Central memory CD8-positive, alpha-beta T cell (primary cell): ENCODE results near the gene HNRNPA0.

Experiments
- ATAC-seq: fragments of 150-1000 bp; cut with Tn5 transposase; replicated peaks from 2 replicates; pipeline ENCODE4 v1.10.0; 2022; ENCODE audit warnings: mild to moderate bottlenecking, moderate FRiP score, moderate number of reproducible peaks; ENCODE audit not compliant: poor library complexity, severe bottlenecking; ENCODE audit errors: extremely low read depth
- DNase-seq, 2 donors: peaks; one replicate each; pipeline ENCODE4 v3.0.0; 2021; ENCODE audit warnings: low spot score in 2 of 2
- H3K27ac Mint-ChIP-seq: one replicate; pipeline ENCODE4 v1.8.0; 2022; ENCODE audit warnings: low read depth, mild to moderate bottlenecking, moderate library complexity, mixed read lengths
- H3K27me3 Mint-ChIP-seq: one replicate; pipeline ENCODE4 v1.8.0; 2022; ENCODE audit warnings: mixed read lengths
- H3K36me3 Mint-ChIP-seq: one replicate; pipeline ENCODE4 v1.8.0; 2022; ENCODE audit warnings: mild to moderate bottlenecking, moderate library complexity, mixed read lengths; ENCODE audit not compliant: insufficient read depth
- H3K4me1 Mint-ChIP-seq: one replicate; pipeline ENCODE4 v1.8.0; 2022; ENCODE audit warnings: mixed read lengths
- H3K4me3 Mint-ChIP-seq: one replicate; pipeline ENCODE4 v1.8.0; 2022; ENCODE audit warnings: mild to moderate bottlenecking, moderate library complexity, mixed read lengths
- H3K9me3 Mint-ChIP-seq: one replicate; pipeline ENCODE4 v1.8.0; 2022; ENCODE audit warnings: mixed read lengths

HNRNPA0 gene

GRCh38 chr5:137731176-137731575, 23.0 kb downstream of the HNRNPA0 start:
- Mint-ChIP-seq H3K4me1 (peaks cover 5% of the 10 kb centered on the region), H3K27me3 (no peaks in the 10 kb centered on the region), H3K27ac (no peak overlapping the region), H3K9me3 (no peaks in the 10 kb centered on the region), H3K36me3 (no peaks in the 10 kb centered on the region), H3K4me3 (no peak overlapping the region)
- ATAC-seq (no peak), DNase-seq (no peak)

DNA sequence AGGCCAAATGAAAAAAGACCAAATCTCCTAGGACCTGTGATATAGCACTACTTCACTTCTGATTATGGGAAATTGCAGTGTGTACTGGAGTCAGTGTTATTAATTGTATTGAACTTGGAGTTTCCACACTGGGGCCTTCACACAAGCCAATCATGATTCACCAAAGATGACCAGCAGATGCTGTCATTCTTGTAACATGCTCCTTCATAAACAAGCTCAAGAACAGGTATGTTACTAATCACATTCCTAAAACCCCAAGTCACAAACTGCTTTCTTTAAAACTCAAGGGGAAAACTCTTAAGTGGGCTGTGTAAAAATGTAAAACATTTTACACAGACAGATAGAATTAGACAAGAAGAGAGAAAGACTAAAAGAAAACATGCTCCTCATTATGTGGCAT, 23.8 kb downstream of the HNRNPA0 start:
- no peak for ATAC-seq

GRCh38 chr5:137728048-137728447, 26.1 kb downstream of the HNRNPA0 start:
- Mint-ChIP-seq H3K27ac (no peak overlapping the region), H3K9me3 (no peaks in the 10 kb centered on the region), H3K27me3 (no peaks in the 10 kb centered on the region), H3K36me3 (no peaks in the 10 kb centered on the region), H3K4me1 (peaks cover 5% of the 10 kb centered on the region), H3K4me3 (no peak overlapping the region)
- DNase-seq (no peak), ATAC-seq (no peak)

More for the DNA sequence above, 23.8 kb downstream of the HNRNPA0 start:
- H3K4me3 Mint-ChIP-seq: no peak overlapping the region
- no peaks in the 10 kb centered on the region for H3K27me3 Mint-ChIP-seq
- H3K4me1 Mint-ChIP-seq: peaks cover 5% of the 10 kb centered on the region
- no peaks in the 10 kb centered on the region for H3K36me3 Mint-ChIP-seq
- no peak for DNase-seq
- H3K9me3 Mint-ChIP-seq: no peaks in the 10 kb centered on the region
- H3K27ac Mint-ChIP-seq: no peak overlapping the region

GRCh38 chr5:137727623-137728022, 26.5 kb downstream of the HNRNPA0 start:
- no peaks in the 10 kb centered on the region for H3K9me3 Mint-ChIP-seq
- no peak for DNase-seq
- no peak overlapping the region for H3K27ac Mint-ChIP-seq
- no peaks in the 10 kb centered on the region for H3K27me3 Mint-ChIP-seq
- peaks cover 5% of the 10 kb centered on the region for H3K4me1 Mint-ChIP-seq
- H3K36me3 Mint-ChIP-seq: no peaks in the 10 kb centered on the region
- ATAC-seq: no peak
- no peak overlapping the region for H3K4me3 Mint-ChIP-seq

- H3K27me3 Mint-ChIP-seq: no peaks in the 10 kb centered on the region
- H3K4me1 Mint-ChIP-seq: no peaks in the 10 kb centered on the region
- DNase-seq: no peak
- peaks cover 5% of the 10 kb centered on the region for H3K36me3 Mint-ChIP-seq
- H3K27ac Mint-ChIP-seq: no peak overlapping the region
- no peak for ATAC-seq
- H3K9me3 Mint-ChIP-seq: no peaks in the 10 kb centered on the region
- H3K4me3 Mint-ChIP-seq: no peak overlapping the region
These were observed 29.9 kb downstream of the HNRNPA0 start for GRCh38 chr5:137724251-137724650.

GRCh38 chr5:137718611-137719010, 35.6 kb downstream of the HNRNPA0 start:
- Mint-ChIP-seq H3K27me3 (no peaks in the 10 kb centered on the region), H3K4me1 (no peaks in the 10 kb centered on the region), H3K9me3 (no peaks in the 10 kb centered on the region), H3K36me3 (peaks cover 7% of the 10 kb centered on the region), H3K27ac (no peak overlapping the region), H3K4me3 (no peak overlapping the region)
- no peak for ATAC-seq
- no peak for DNase-seq

DNA sequence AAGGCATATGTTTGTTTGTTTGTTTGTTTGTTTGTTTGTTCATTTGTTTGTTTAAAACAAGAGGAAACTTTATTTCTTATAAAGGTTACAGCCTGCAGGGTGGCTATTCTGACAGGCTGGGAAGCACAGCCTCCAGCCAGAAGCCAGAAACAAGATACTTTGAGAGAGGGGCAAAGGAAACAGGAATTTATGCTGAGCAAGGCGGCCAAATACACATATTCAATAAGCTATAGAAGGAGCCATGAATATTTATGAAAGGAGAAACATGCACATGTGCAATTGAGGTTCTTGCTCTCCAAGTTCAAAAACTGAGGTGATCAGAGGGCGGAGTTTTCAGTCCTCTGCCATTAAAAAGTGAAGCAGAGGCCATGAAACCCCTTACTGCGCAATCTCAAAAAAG, 37.8 kb downstream of the HNRNPA0 start:
- Mint-ChIP-seq H3K27me3 (no peaks in the 10 kb centered on the region), H3K4me1 (no peaks in the 10 kb centered on the region), H3K36me3 (peaks cover 5% of the 10 kb centered on the region), H3K27ac (no peak overlapping the region), H3K4me3 (no peak overlapping the region), H3K9me3 (no peaks in the 10 kb centered on the region)
- no peak for ATAC-seq
- no peak for DNase-seq

GRCh38 chr5:137715456-137715855, 38.7 kb downstream of the HNRNPA0 start:
- Mint-ChIP-seq H3K36me3 (peaks cover 6% of the 10 kb centered on the region), H3K27me3 (no peaks in the 10 kb centered on the region), H3K4me1 (no peaks in the 10 kb centered on the region), H3K9me3 (no peaks in the 10 kb centered on the region), H3K27ac (no peak overlapping the region), H3K4me3 (no peak overlapping the region)
- ATAC-seq (no peak), DNase-seq (no peak)

GRCh38 chr5:137714946-137715345, 39.2 kb downstream of the HNRNPA0 start:
- Mint-ChIP-seq H3K9me3 (no peaks in the 10 kb centered on the region), H3K4me3 (no peak overlapping the region), H3K36me3 (peaks cover 6% of the 10 kb centered on the region)

DNA sequence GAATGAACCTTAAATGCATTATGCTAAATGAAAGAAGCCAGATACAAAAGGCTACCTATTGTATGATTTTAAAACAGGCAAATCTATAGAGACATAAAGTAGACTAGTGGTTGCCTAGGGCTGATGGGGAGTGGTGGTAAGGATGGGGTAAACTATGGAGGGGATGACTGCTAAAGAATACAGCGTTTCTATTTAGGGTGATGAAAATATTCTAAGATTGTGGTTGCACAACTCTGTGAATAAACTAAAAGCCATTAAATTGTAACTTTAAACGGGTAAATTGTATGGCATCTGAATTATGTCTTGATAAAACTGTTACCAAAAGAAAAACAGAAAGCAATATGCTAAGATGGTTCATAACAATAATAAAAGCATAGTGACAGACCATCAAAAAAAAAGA, 39.7 kb downstream of the HNRNPA0 start:
- Mint-ChIP-seq H3K4me3 (no peak overlapping the region), H3K27me3 (no peaks in the 10 kb centered on the region), H3K36me3 (peaks cover 7% of the 10 kb centered on the region), H3K27ac (no peak overlapping the region), H3K9me3 (no peaks in the 10 kb centered on the region), H3K4me1 (no peaks in the 10 kb centered on the region)
- ATAC-seq: no peak
- DNase-seq: no peak

More at GRCh38 chr5:137714946-137715345, 39.2 kb downstream of the HNRNPA0 start:
- no peak for ATAC-seq
- Mint-ChIP-seq H3K4me1 (no peaks in the 10 kb centered on the region), H3K27me3 (no peaks in the 10 kb centered on the region), H3K27ac (no peak overlapping the region)
- DNase-seq: no peak

- Mint-ChIP-seq H3K36me3 (peaks cover 8% of the 10 kb centered on the region), H3K4me3 (no peak overlapping the region), H3K9me3 (no peaks in the 10 kb centered on the region), H3K27me3 (no peaks in the 10 kb centered on the region), H3K4me1 (no peaks in the 10 kb centered on the region), H3K27ac (no peak overlapping the region)
- ATAC-seq (no peak), DNase-seq (no peak)
These were observed 42.0 kb downstream of the HNRNPA0 start for GRCh38 chr5:137712139-137712667.

GRCh38 chr5:137710086-137710485, 44.1 kb downstream of the HNRNPA0 start:
- Mint-ChIP-seq H3K4me3 (no peak overlapping the region), H3K27ac (no peak overlapping the region), H3K36me3 (peaks cover 11% of the 10 kb centered on the region), H3K9me3 (no peaks in the 10 kb centered on the region), H3K4me1 (peaks cover 7% of the 10 kb centered on the region), H3K27me3 (no peaks in the 10 kb centered on the region)
- DNase-seq (no peak), ATAC-seq (no peak)

DNA sequence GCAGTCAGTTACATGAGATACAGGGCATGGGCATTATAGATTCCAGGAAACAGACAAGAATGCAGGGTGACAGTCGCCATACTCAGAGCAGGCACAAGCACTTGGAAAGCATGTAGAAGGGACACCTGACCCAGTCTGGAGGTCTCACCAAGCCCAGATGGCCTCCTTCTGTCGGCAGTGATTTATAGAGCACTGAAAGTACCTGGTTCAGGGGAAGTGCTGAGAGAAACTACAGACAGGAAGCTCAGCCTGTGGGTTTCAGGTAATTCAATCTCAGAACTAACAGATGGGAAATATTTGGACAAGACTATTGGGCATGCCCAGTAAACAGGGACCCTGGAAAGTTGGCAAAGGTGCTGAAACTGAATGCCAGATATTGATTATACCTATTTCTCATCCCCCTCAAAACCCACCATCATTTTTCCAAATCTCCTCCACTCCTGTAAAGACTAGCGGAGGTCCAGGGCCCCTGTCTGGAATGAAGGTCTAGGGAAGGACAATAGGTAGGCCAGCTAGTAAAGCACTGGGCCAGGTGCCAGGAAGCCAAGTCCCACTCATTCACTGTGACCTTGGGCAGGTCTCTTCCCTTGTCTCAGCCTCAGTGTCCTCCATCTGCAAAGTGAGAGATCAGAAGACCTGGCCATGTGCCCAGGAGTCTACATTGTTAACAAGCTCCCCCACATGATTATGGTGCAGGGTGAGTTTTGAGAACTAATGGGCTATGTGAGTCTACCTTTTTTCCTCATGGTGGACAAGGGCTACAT, 45.2 kb downstream of the HNRNPA0 start:
- ATAC-seq (no peak), DNase-seq (no peak)
- peaks cover 9% of the 10 kb centered on the region for H3K36me3 Mint-ChIP-seq

More for the DNA sequence above, 45.2 kb downstream of the HNRNPA0 start:
- no peak overlapping the region for H3K4me3 Mint-ChIP-seq
- no peaks in the 10 kb centered on the region for H3K9me3 Mint-ChIP-seq
- H3K4me1 Mint-ChIP-seq: peaks cover 7% of the 10 kb centered on the region
- H3K27ac Mint-ChIP-seq: no peak overlapping the region
- H3K27me3 Mint-ChIP-seq: no peaks in the 10 kb centered on the region
